ENCODE measurements around the gene C22orf31.

The C22orf31 gene

GRCh38 chr22:29081517-29082236 is 20.0 kb upstream of the C22orf31 start:
- no peak for DNase-seq (ENCODE audit: low read depth in 2 of 2)

- no peak for DNase-seq (ENCODE audit: low read depth in 2 of 2)
These were observed 18.7 kb upstream of the C22orf31 start for GRCh38 chr22:29080106-29080975.

- DNase-seq (ENCODE audit: low read depth in 2 of 2): no peak
These were observed 17.7 kb upstream of the C22orf31 start for GRCh38 chr22:29079218-29079901.

- no peak for DNase-seq (ENCODE audit: low read depth in 2 of 2)
These were observed 17.2 kb upstream of the C22orf31 start for GRCh38 chr22:29078869-29079207.

GRCh38 chr22:29078036-29078868 is 16.6 kb upstream of the C22orf31 start:
- DNase-seq (ENCODE audit: low read depth in 2 of 2): no peak

- DNase-seq (ENCODE audit: low read depth in 2 of 2): no peak
These were observed 12.7 kb upstream of the C22orf31 start for GRCh38 chr22:29074276-29074772.

- no peak for DNase-seq (ENCODE audit: low read depth in 2 of 2)
These were observed 12.1 kb upstream of the C22orf31 start for GRCh38 chr22:29073618-29074275.

GRCh38 chr22:29072979-29073617 is 11.5 kb upstream of the C22orf31 start, which contains the start of gene KREMEN1:
KREMEN1 (plus strand) TSS chr22:29073035; CDS start chr22:29073131, 96 bp downstream.
- DNase-seq (ENCODE audit: low read depth in 2 of 2): no peak

GRCh38 chr22:29072193-29072978 is 10.8 kb upstream of the C22orf31 start:
- DNase-seq (ENCODE audit: low read depth in 2 of 2): peak; percentile 54 to 58

- no peak for DNase-seq (ENCODE audit: low read depth in 2 of 2)
These were observed 9.8 kb upstream of the C22orf31 start for GRCh38 chr22:29071261-29072045.

- DNase-seq (ENCODE audit: low read depth in 2 of 2): no peak
These were observed 8.9 kb upstream of the C22orf31 start for GRCh38 chr22:29070490-29070889.

- DNase-seq (ENCODE audit: low read depth in 2 of 2): no peak
These were observed 7.8 kb upstream of the C22orf31 start for GRCh38 chr22:29069463-29069862.

- DNase-seq (ENCODE audit: low read depth in 2 of 2): no peak
These were observed 4.0 kb upstream of the C22orf31 start for GRCh38 chr22:29065468-29066190.

GRCh38 chr22:29062286-29062821 is 723 bp upstream of the C22orf31 start:
- no peak for DNase-seq (ENCODE audit: low read depth in 2 of 2)

- DNase-seq (ENCODE audit: low read depth in 2 of 2): no peak
These were observed 700 bp downstream of the C22orf31 start for GRCh38 chr22:29060931-29061330.

GRCh38 chr22:29060251-29060869 is 1.3 kb downstream of the C22orf31 start:
- no peak for DNase-seq (ENCODE audit: low read depth in 2 of 2)

- no peak for DNase-seq (ENCODE audit: low read depth in 2 of 2)
These were observed 5.2 kb downstream of the C22orf31 start for GRCh38 chr22:29056472-29056871.

All from stimulated activated CD8-positive, alpha-beta memory T cell treated with anti-CD3 and anti-CD28 coated beads, Interleukin-7, amount 100 ng/mL, for 1 hour (primary cell).